ENCODE results near the gene TBC1D2B. TPM values are rescaled to one million over a fixed set of nuclear protein-coding genes. Genes with fewer than 3 reads are reported as not detected.

The TBC1D2B gene
- total and polyA plus RNA-seq, 2 donors (not counting 3 experiments of a cell fraction or from before 2014, with no cell fraction given) = 30.8 to 46.1 TPM

DNA sequence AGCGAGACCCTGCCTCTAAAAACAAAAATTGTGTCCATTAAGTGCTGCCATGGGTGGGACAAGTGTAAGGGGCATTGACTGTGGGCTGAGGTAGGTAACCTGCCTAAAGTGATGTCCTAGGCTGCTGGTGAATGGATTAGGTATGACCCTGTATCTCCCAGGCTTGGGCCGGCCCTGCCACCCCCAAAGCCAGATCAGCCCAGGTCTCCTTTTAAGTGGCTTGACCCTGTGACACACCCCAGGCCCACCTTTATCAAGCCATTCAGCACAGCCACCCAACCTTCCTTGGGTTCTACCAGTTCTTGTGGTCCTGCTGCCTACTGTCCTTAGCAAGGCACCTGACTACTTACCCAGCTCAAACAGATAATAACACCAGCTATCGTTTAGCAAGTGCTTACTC lies 35.0 kb upstream of the TBC1D2B start:
- DNase-seq (ENCODE audit: low read depth, low spot score) (no peak), FAIRE-seq (no peak)
- H3K27me3 ChIP-seq (ENCODE audit: control insufficient read depth in 2 of 2, insufficient read depth in 2 of 2, low read length in 2 of 2) = no peaks in the 10 kb centered on the region
- H3K9ac ChIP-seq (replicated peaks; ENCODE audit: extremely low read depth, insufficient read depth, low read length) = no peak overlapping the region
- dilution Hi-C loops (cut with MboI; ENCODE audit: extremely low pct_ligation_motif_present, low sequenced_read_pairs) (no loop called here), intact Hi-C loops (cut with micrococcal nuclease) (no loop called here)
- H3K4me3 ChIP-seq (replicated peaks in 1 of 3; ENCODE audit: insufficient read depth in 1 of 3, low read depth in 1 of 3, low read length in 3 of 3) = no peak overlapping the region
- no peaks in the 10 kb centered on the region for H3K79me2 ChIP-seq (ENCODE audit: control insufficient read depth, insufficient read depth, low read length)
- no peaks in the 10 kb centered on the region for H4K20me1 ChIP-seq (replicated peaks; ENCODE audit: control insufficient read depth, extremely low read depth, insufficient read depth, low read length)
- no peak overlapping the region for H3K4me2 ChIP-seq (ENCODE audit: insufficient read depth, low read length)
- no peaks in the 10 kb centered on the region for H3K4me1 ChIP-seq (ENCODE audit: control insufficient read depth, extremely low read depth, insufficient read depth, low read length)
- H3K9me1 ChIP-seq (replicated peaks; ENCODE audit: control insufficient read depth, extremely low read depth, insufficient read depth, low read length) = no peaks in the 10 kb centered on the region
- no peak overlapping the region for H3K27ac ChIP-seq (ENCODE audit: insufficient read depth, low read depth, low read length)
- TF ChIP-seq, protein P1, sequence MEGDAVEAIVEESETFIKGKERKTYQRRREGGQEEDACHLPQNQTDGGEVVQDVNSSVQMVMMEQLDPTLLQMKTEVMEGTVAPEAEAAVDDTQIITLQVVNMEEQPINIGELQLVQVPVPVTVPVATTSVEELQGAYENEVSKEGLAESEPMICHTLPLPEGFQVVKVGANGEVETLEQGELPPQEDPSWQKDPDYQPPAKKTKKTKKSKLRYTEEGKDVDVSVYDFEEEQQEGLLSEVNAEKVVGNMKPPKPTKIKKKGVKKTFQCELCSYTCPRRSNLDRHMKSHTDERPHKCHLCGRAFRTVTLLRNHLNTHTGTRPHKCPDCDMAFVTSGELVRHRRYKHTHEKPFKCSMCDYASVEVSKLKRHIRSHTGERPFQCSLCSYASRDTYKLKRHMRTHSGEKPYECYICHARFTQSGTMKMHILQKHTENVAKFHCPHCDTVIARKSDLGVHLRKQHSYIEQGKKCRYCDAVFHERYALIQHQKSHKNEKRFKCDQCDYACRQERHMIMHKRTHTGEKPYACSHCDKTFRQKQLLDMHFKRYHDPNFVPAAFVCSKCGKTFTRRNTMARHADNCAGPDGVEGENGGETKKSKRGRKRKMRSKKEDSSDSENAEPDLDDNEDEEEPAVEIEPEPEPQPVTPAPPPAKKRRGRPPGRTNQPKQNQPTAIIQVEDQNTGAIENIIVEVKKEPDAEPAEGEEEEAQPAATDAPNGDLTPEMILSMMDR (IDR thresholded peaks at IDR 0.05; ENCODE audit: extremely low read depth in 1 of 2, insufficient read depth in 1 of 2, low read depth in 1 of 2, low read length in 2 of 2) = no peak
- no peak for TF ChIP-seq FOS (IDR thresholded peaks at IDR 0.05; ENCODE audit: borderline replicate concordance, insufficient read depth, low read length)
- TF ChIP-seq POLR2A (IDR thresholded peaks at IDR 0.05; ENCODE audit: low read depth, low read length) = no peak
- no peak for TF ChIP-seq EZH2 (IDR thresholded peaks at IDR 0.05; ENCODE audit: borderline replicate concordance, low read depth, low read length, severe bottlenecking)
- TF ChIP-seq, protein P2, sequence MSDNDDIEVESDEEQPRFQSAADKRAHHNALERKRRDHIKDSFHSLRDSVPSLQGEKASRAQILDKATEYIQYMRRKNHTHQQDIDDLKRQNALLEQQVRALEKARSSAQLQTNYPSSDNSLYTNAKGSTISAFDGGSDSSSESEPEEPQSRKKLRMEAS (IDR thresholded peaks at IDR 0.05; ENCODE audit: insufficient read depth, insufficient read length) = no peak
- TF ChIP-seq POLR2AphosphoS5 (IDR thresholded peaks at IDR 0.05; ENCODE audit: insufficient read depth, low read depth, low read length) = no peak
- TF ChIP-seq JUN (IDR thresholded peaks at IDR 0.05; ENCODE audit: borderline replicate concordance, insufficient read depth, insufficient read length, low read depth) = no peak
- no peak for TF ChIP-seq GATA2 (IDR thresholded peaks at IDR 0.05; ENCODE audit: insufficient read depth, insufficient read length, low read depth, low read length)
- no peak for TF ChIP-seq MYC (IDR thresholded peaks at IDR 0.05; ENCODE audit: low read depth, low read length)
- BruUV-seq (replicated peaks) = no TSS peak
- H3K36me3 ChIP-seq (ENCODE audit: control insufficient read depth in 2 of 2, extremely low read depth in 1 of 2, insufficient read depth in 2 of 2, low read length in 2 of 2) = no peaks in the 10 kb centered on the region
- H3K9me3 ChIP-seq (replicated peaks; ENCODE audit: control insufficient read depth, insufficient read depth, low read length) = no peaks in the 10 kb centered on the region
- ChIA-PET CTCF (interaction anchor here (0.6 to 11.2 kb wide), 18 partner anchors 18 to 187 kb away, joined by 3 to 273 read pairs (median 6); partner anchors contain the start of genes CIB2, IDH3A and SKIC8), POLR2A (no interaction called here)
- H2AFZ ChIP-seq (ENCODE audit: low read depth, low read length) = no peak overlapping the region

Data from endothelial cell of umbilical vein (primary cell).